ENCODE data around the gene CNTFR. TPM values are rescaled to one million over a fixed set of nuclear protein-coding genes. Genes with fewer than 3 reads are reported as not detected.
A peak's percentile ranks its signal among the peaks of the same experiment; 100 is the strongest.
"Not testable (repeated sequence)": the region's sequence is repeated elsewhere in the genome, so short reads cannot be mapped to it uniquely, and the experiment has no call there.

Gene CNTFR, protein sequence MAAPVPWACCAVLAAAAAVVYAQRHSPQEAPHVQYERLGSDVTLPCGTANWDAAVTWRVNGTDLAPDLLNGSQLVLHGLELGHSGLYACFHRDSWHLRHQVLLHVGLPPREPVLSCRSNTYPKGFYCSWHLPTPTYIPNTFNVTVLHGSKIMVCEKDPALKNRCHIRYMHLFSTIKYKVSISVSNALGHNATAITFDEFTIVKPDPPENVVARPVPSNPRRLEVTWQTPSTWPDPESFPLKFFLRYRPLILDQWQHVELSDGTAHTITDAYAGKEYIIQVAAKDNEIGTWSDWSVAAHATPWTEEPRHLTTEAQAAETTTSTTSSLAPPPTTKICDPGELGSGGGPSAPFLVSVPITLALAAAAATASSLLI
- polyA plus RNA-seq (0.42 to 1.5 TPM (median 0.66 TPM) in 3 replicates), polyA minus RNA-seq (0.76 to 2.2 TPM (median 1.0 TPM) in 3 replicates)
- not detected for polyA plus RNA-seq (2011; ENCODE audit: low read depth)
- 0.60 and 2.1 TPM in 2 replicates for polyA plus RNA-seq (2011; cell fraction: cytosol; rRNA removed)
- 1.9 and 4.1 TPM in 2 replicates for polyA plus RNA-seq (2011; cell fraction: nucleus; rRNA removed)
- 1.8 TPM in 1 of 2 replicates, not detected in the other for polyA plus RNA-seq (2012; ENCODE audit: low replicate concordance)
- polyA minus RNA-seq (2011; cell fraction: cytosol; rRNA and poly(A)+ RNA removed): not detected
- 1.7 TPM in 2 replicates for polyA minus RNA-seq (2011; cell fraction: nucleus; rRNA and poly(A)+ RNA removed)

DNA sequence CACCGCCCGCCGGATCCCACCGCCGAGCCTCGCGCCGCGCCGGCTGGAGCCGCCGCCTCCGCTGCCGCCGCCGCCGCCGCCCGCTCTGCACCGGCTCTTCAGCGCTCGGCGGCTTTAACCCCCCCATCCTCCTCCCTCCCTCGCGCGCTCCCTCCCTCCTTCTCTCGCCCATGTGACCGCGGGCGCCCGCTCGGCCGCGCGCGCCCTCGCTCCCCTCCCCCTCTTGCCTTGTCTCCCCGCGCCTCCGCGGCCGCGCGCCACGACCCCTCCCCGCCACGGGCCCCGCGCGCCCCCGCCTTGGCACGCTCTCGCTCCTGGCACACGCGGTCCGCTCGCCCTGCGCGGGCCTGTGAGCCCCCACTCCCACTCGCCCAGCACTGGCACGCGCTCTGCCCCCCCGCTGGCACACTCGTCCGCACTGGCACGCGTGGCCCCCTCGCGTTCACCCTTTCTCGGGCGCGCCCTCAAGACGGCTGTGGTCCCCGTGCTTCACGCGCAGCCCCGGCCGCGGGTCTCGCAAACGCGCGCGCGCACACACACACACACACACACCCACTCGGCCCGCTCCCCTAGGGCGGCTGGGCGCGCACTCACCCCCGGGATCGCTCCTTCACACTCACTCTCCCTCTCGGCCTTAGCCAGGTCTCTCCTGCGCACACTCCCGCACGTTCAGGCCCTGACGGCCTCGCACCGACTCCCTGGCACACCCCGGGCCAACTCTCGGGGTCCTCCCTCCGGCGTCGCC lies at the start of gene CNTFR:
Gene CNTFR, minus strand, starts transcription at position 89 of the 745 bp plus-strand sequence. CDS start 20,743 bp downstream, outside the sequence.
- H3K27ac ChIP-seq (ENCODE audit: control insufficient read depth, insufficient read depth, low read length): no peak within 1 kb of the TSS
- peak within 1 kb of the TSS; percentile 68 for H3K4me2 ChIP-seq (ENCODE audit: control insufficient read depth, extremely low read depth, insufficient read depth, low read depth, low read length)
- DNase-seq (ENCODE audit: low read depth, low spot score) (no peak), FAIRE-seq (no peak)
- no peaks in the 10 kb centered on the region for H4K20me1 ChIP-seq (ENCODE audit: control insufficient read depth, extremely low read depth, insufficient read depth, low read length)
- peak; percentile 78 for TF ChIP-seq EZH2 (IDR thresholded peaks at IDR 0.05; ENCODE audit: low read length)
- TF ChIP-seq, protein P1, sequence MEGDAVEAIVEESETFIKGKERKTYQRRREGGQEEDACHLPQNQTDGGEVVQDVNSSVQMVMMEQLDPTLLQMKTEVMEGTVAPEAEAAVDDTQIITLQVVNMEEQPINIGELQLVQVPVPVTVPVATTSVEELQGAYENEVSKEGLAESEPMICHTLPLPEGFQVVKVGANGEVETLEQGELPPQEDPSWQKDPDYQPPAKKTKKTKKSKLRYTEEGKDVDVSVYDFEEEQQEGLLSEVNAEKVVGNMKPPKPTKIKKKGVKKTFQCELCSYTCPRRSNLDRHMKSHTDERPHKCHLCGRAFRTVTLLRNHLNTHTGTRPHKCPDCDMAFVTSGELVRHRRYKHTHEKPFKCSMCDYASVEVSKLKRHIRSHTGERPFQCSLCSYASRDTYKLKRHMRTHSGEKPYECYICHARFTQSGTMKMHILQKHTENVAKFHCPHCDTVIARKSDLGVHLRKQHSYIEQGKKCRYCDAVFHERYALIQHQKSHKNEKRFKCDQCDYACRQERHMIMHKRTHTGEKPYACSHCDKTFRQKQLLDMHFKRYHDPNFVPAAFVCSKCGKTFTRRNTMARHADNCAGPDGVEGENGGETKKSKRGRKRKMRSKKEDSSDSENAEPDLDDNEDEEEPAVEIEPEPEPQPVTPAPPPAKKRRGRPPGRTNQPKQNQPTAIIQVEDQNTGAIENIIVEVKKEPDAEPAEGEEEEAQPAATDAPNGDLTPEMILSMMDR (optimal IDR thresholded peaks at IDR 0.05 in 1 of 3, IDR thresholded peaks at IDR 0.05 in 1 of 3, conservative IDR thresholded peaks at IDR 0.05 in 1 of 3; ENCODE audit: extremely low read depth in 1 of 3, insufficient read depth in 2 of 3, low read length in 3 of 3): no peak
- dilution Hi-C loops (cut with MboI; ENCODE audit: extremely low pct_ligation_motif_present, low sequenced_read_pairs): no loop called here
- H3K4me3 ChIP-seq (ENCODE audit: control insufficient read depth in 2 of 3, extremely low read depth in 1 of 3, insufficient read depth in 2 of 3, low read depth in 1 of 3, low read length in 3 of 3): peak within 1 kb of the TSS; percentile 10 to 45 (median 24)
- H3K4me1 ChIP-seq (ENCODE audit: control insufficient read depth, extremely low read depth, insufficient read depth, low read length): peaks cover 8% of the 10 kb centered on the region
- no peaks in the 10 kb centered on the region for H3K36me3 ChIP-seq (ENCODE audit: control insufficient read depth in 2 of 2, extremely low read depth in 1 of 2, insufficient read depth in 2 of 2, low read length in 2 of 2)
- no peak within 1 kb of the TSS for H3K9ac ChIP-seq (ENCODE audit: control insufficient read depth, extremely low read depth, insufficient read depth, low read length)
- no peaks in the 10 kb centered on the region for H3K9me1 ChIP-seq (ENCODE audit: control insufficient read depth, extremely low read depth, insufficient read depth, low read length)
- no peaks in the 10 kb centered on the region for H3K79me2 ChIP-seq (ENCODE audit: control insufficient read depth, insufficient read depth, low read length)
- H3K9me3 ChIP-seq (ENCODE audit: control insufficient read depth, low read depth, low read length): peaks cover under 1% of the 10 kb centered on the region
- H3K27me3 ChIP-seq (ENCODE audit: control insufficient read depth, extremely low read depth, insufficient read depth, low read length): peaks cover 78% of the 10 kb centered on the region
- H2AFZ ChIP-seq (ENCODE audit: control insufficient read depth, low read length): no peak within 1 kb of the TSS

DNA sequence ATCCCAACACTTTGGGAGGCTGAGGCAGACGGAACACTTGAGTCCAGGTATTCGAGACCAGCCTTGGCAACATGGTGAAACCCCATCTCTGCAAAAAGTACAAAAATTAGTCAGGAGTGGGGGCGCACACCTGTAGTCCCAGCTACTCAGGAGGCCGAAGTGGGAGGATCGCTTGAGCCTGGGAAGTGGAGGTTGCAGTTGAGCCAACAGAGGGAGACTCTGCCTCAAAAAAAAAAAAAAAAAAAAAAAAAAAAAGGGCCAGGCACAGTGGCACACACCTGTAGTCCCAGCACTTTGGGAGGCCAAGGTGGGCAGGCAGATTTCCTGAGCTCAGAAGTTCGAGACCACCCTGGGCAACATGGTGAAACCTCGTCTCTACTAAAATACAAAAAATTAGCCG lies 49.8 kb upstream of the CNTFR start:
- H4K20me1 ChIP-seq (ENCODE audit: control insufficient read depth, extremely low read depth, insufficient read depth, low read length); H3K4me3 ChIP-seq (ENCODE audit: control insufficient read depth in 2 of 3, extremely low read depth in 1 of 3, insufficient read depth in 2 of 3, low read depth in 1 of 3, low read length in 3 of 3); H2AFZ ChIP-seq (ENCODE audit: control insufficient read depth, low read length); H3K9me3 ChIP-seq (ENCODE audit: control insufficient read depth, low read depth, low read length); H3K4me2 ChIP-seq (ENCODE audit: control insufficient read depth, extremely low read depth, insufficient read depth, low read depth, low read length); FAIRE-seq; H3K9me1 ChIP-seq (ENCODE audit: control insufficient read depth, extremely low read depth, insufficient read depth, low read length); H3K9ac ChIP-seq (ENCODE audit: control insufficient read depth, extremely low read depth, insufficient read depth, low read length); dilution Hi-C loops (cut with MboI; ENCODE audit: extremely low pct_ligation_motif_present, low sequenced_read_pairs); DNase-seq (ENCODE audit: low read depth, low spot score); H3K27me3 ChIP-seq (ENCODE audit: control insufficient read depth, extremely low read depth, insufficient read depth, low read length); H3K27ac ChIP-seq (ENCODE audit: control insufficient read depth, insufficient read depth, low read length): not testable (repeated sequence)
- Histone ChIP-seq H3K36me3 (ENCODE audit: control insufficient read depth in 2 of 2, extremely low read depth in 1 of 2, insufficient read depth in 2 of 2, low read length in 2 of 2) (peaks cover 11 to 12% of the 10 kb centered on the region in 2 experiments), H3K4me1 (ENCODE audit: control insufficient read depth, extremely low read depth, insufficient read depth, low read length) (peaks cover 25% of the 10 kb centered on the region), H3K79me2 (ENCODE audit: control insufficient read depth, insufficient read depth, low read length) (peaks cover 25% of the 10 kb centered on the region)
